Left lobe of liver (tissue), 2 donors: ENCODE data around the gene GABRG2. TPM values are rescaled to one million over a fixed set of nuclear protein-coding genes. Genes with fewer than 3 reads are reported as not detected.
"Not testable (repeated sequence)": the region's sequence is repeated elsewhere in the genome, so short reads cannot be mapped to it uniquely, and the experiment has no call there.

Experiments
- ATAC-seq: fragments of 200-7000 bp; cut with Tn5 transposase; one replicate; pipeline ENCODE4 v1.9.1; 2020; ENCODE audit warnings: mild to moderate bottlenecking, moderate library complexity
- DNase-seq: peaks from one replicate; pipeline ENCODE4 v3.0.0-alpha.2; 2020; ENCODE audit warnings: low spot score
- total RNA-seq: library from RNA; stranded (reverse); gene quantifications from one replicate; pipeline ENCODE4 v1.2.1, GENCODE V29; 2021
- donor health status: DM: no; HTN: no; CAD: no; lungs with moderate emphysema.
- donor health status: DM: no; HTN: yes; CAD: no.

Gene GABRG2
- not detected for total RNA-seq

DNA sequence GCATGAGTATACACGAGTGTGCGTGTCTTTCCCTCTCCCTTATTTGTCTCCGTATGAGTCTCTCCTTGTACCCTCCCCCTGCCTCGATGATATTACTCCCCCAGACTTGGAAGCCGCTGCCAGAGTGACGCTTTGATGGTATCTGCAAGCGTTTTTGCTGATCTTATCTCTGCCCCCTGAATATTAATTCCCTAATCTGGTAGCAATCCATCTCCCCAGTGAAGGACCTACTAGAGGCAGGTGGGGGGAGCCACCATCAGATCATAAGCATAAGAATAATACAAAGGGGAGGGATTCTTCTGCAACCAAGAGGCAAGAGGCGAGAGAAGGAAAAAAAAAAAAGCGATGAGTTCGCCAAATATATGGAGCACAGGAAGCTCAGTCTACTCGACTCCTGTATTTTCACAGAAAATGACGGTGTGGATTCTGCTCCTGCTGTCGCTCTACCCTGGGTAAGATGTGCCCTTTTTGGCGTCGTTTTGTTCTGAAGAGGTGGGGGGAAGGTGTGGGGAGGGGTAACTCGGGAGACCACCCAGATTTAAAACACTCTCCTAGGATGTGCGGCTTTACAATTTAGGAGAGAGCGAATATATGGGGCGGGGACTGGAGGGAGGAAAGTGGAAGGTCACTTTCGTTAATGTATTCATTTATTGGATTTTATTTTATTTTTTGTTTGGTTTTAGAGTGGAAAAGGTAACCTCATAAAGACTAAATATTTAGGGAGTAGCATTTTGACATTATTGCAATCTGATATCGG is at the start of gene GABRG2:
TSS of gene GABRG2 (plus strand) at position 119 of the 757 bp plus-strand sequence. CDS start at position 346, 227 bp downstream.
- ATAC-seq (no peak), DNase-seq (no peak)

DNA sequence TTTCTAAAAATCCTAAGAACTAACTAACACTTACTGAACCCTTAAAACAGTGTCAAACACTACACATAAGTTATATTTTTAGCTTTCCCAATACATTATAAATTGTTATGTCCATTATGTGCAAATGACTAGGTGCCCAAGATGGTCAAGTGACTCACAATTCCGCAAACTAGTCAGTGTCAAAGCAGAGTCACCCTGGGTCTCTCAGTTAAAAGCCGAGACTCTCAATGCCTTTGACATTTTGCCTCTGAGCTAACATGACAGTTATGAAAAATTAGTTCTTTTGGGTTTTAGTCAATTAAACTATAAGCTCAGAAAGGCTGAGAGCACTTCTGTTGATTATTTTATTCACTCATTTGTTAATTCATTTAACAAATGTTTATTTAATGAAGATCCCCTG is 42.3 kb upstream of the GABRG2 start:
- DNase-seq (no peak), ATAC-seq (no peak)

DNA sequence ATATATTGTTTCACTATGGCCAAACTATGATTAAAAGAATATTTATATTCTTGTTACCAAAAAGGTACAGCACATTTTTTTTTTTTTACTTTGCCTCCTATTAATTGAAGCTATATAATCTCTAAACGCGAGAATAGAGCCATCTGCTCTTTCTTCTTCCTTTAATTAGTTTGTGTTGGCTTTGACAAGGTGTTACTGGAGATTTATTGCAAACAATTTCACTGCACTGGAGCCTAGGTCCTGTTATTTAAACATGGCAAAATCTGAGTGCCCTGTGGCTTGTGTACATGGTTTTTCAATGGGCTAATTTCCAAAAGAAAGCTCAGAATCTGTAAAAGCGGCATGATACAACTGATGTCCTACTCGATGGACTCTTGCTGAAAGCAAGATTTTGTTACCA is 40.8 kb upstream of the GABRG2 start:
- no peak for DNase-seq
- ATAC-seq = no peak

DNA sequence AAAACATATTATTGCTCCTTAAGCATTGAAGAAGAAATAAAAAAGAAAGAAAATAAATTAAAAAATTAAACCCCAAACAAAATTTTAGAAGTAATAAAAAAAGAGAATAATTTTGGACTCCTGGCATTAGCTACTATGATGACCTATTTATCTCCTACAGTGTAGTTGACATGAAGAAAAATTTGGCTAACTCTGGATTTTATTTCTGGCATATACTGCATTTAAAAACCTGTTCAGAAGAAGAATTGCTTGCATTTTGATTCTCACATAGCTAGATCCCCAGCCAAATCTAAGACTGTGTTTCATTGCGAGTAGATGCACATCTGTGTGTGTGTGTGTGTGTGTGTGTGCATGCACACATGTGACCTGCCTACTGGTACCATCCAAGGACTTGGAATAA is 30.1 kb upstream of the GABRG2 start:
- no peak for ATAC-seq
- DNase-seq = no peak

DNA sequence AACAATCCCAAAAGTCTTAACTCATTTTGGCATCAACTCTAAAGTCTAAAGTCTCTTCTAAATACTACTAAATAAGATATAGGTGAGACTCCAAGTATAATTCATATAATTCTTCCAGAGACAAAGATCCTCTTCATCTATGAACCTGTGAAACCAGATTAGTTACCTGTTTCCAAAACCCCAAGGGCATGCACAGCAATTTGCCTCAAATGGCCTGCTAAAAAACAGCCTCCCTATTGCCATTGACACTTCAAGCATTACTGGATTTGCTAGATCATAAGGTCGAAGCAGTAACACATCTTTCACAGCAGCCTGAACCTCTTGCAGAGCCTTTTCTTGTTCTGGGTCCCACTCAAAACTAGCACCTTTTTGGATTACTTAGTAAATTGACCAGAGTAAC is 20.3 kb upstream of the GABRG2 start:
- DNase-seq (no peak), ATAC-seq (no peak)

DNA sequence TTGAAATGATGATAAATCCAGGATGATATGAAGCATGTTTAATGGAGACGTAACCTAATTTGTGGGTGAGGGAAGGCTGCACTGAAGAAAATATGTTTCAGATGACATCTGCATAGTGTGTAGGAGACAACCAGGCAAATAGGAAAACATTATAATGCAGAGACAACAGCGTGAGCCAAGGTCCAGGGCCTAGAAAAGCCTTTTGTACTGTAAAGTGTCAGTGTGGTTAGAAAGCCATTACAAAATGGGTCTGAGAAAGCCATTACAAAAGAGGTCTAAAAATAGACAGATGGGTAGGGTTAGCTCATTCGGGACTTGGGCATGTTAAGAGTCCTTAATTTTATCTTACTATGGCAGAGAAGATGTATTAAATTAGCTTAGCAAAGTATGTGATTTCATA is 14.9 kb upstream of the GABRG2 start:
- ATAC-seq (no peak), DNase-seq (no peak)

DNA sequence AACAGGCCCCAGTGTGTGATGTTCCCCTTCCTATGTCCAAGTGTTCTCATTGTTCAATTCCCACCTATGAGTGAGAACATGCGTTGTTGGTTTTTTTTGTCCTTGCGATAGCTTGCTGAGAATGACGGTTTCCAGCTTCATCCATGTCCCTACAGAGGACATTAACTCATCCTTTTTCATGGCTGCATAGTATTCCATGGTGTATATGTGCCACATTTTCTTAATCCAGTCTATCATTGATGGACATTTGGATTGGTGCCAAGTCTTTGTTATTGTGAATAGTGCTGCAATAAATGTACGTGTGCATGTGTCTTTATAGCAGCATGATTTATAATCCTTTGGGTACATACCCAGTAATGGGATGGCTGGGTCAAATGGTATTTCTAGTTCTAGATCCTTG is 12.5 kb upstream of the GABRG2 start:
- ATAC-seq, DNase-seq: not testable (repeated sequence)

DNA sequence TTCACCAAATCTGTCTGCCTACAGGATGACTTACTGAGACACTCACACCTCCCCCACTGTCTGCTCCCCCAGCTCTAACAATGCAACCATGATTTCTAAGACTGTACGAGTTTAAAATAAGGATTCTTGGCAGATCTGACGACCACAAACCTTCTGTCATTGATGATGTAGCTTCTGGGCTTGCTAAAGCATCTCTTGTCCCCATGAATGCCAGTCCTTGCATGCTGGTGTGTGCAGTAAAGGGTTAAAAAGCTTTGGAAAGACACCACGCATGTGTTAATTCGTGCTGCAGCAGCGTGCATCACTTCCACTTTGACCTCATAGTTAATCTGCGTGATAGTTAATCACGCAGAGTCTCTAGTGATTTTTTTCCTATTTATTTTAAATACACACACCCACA is 411 bp upstream of the GABRG2 start:
- DNase-seq = no peak
- ATAC-seq = no peak

DNA sequence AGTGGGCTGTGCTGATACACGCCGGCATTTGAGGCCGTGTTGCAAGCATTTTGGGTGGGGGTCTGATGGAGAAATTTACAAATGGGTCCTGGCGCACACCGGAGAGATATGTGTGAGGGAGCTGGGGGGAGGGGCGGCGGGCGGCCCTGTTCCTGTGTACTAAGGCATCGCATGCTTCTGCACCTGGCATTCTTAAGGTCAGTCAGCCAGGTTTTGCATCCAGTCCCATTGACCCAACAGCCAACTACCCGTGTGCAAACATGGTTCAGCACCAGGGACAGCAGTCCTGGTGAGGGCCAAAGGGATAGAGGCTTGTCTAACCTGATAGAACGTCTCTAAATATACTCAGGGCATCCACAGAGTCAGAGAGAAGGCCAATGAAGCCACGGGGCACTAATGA is 839 bp downstream of the GABRG2 start:
- DNase-seq = no peak
- ATAC-seq = peak; percentile 69

DNA sequence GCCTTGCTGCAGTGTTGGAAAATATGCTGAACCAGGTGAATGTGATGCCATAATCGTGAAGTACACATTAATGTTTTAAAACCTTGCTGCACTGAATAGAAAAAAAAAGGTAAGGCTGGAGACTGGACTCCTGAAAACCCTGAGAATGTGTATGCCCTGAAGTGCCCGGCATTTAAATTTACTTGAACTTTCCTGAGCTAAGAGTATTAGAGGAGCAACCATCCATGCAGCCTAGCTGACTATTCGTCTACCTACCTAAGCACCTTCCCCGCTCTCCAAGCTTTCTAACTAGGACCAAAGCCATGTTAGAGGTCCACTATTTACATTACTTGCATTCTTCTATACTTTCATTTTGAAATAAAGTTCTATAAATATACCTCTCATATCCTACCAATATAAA is 1.4 kb downstream of the GABRG2 start:
- DNase-seq (no peak), ATAC-seq (no peak)

DNA sequence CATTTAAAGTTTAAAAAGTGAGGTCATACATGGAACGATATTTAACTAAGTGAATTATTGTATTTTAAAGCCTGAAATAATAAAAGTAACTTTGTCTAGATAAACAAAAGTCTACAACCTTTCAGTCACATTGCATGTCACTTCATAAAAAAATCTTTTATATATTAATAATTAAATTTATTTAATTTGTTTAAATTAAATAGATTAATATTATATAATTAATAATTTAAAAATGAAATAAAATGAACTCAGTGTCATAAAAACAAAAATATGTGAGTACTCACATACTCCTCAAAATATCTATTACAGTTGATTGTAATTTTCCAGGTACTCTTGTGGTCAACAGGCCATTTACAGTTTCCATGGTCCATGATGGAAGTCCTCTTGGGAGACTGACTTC is 11.2 kb downstream of the GABRG2 start:
- no peak for ATAC-seq
- DNase-seq = no peak

DNA sequence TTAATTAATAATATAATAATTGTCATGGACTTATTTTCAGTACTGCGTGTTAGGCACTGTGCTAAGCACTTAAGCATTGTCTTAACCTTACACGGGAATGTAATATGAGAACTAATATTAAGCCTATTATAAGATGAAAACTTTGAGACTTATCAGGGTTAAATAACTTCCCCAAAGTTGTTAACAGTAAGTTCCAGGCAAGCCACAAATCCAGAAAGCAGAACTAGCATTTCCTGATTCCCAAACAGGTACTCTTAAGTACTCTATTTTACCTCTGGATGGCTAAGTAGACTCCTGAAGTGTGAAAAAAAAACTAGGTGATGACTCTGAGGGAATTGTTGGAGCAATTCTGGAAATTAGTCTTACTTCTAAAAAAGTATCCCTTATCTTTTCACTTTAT is 23.8 kb downstream of the GABRG2 start:
- ATAC-seq (no peak), DNase-seq (no peak)

DNA sequence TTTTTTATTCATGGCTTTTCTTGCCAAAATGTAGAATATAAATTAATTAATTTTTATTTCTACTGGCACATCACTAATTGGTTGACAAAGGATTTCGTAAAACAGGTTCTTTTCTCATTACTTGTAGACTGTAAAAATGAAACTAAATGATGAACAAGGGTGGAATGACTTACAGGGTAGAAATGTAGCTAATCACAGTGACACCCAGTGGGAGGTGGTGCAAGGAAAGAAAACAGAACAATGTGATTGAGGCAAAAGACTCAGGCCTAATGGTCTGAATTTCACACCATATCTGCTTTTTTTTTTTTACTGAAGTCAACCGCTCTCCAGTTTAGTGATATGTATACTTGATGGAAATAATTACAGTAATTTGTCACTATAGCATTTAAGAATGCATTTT is 28.9 kb downstream of the GABRG2 start:
- no peak for ATAC-seq
- no peak for DNase-seq

DNA sequence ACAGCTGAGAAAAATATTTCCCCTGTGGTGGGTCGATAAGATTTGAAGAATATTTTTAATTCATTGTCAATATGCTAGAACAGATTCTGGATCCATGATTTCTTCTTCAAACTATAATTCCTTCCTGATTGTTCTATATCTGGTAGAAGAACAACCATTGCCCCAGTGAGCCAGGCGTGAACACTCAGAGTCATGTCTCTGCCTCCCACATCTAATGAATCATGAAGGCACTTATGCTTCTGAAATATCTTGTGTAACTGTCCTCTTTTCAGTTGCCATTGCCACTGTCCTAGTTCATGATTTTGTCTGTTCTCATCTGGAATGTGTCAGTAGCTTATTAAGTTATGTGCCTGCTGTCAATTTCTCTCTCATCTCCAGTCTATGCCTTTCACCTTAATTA is 40.0 kb downstream of the GABRG2 start:
- DNase-seq (no peak), ATAC-seq (no peak)

DNA sequence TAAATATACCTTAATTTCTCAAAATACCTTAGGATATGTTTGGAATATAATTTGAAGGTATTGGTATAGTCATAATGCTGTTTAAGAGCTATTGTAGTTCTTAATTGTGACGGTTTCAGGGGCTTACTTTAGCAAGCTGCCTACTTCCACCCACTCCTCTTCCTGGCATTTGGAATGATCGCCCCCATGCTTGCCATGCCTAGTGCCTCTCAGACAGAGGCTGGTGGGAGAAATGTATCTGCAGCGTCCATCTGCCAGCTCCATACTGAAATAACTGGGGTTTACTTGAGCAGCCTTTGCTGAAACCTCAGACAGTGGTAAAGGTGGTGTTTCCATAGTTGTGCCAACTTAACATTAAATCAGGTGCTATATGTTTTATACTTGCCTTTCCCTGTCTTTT is 52.2 kb downstream of the GABRG2 start:
- ATAC-seq = no peak
- no peak for DNase-seq

DNA sequence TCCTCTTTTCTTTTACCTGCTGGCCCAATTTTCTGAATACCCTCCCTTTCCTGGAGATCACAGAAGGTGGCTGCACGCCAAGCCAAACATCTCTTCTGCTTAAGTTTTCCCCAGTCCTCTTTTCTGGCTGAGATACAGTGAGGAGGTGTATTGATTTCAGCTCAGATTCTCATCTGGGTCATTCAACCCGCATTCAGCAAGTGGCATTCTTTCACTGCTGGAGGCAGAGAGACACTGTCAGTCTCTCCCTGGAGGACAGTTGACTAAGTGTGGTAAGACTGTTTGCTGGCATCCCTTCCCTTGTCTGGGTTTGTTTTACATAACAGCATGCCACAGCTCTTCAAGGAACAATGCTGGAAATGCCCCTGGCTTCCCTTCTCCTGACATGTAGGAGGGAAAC is 60.5 kb downstream of the GABRG2 start:
- ATAC-seq (no peak), DNase-seq (no peak)

DNA sequence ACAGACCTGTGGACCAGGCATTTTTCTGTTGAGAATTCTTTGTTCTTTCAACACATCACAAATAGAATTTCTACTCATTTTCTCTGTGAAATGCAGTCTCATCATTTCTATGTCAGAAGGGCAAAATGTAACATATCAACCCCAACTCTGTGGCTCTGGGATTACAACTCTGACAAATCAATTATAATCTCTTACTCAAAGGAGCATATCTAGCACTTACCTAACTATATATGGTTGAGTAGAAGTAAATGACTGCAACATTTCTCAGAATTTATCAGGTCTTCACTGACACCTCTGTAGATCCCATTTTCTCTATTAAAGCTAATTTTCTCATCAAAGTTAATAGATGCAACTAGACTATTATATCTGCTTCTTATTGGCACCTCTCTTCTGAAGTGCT is 64.8 kb downstream of the GABRG2 start:
- ATAC-seq (no peak), DNase-seq (no peak)

DNA sequence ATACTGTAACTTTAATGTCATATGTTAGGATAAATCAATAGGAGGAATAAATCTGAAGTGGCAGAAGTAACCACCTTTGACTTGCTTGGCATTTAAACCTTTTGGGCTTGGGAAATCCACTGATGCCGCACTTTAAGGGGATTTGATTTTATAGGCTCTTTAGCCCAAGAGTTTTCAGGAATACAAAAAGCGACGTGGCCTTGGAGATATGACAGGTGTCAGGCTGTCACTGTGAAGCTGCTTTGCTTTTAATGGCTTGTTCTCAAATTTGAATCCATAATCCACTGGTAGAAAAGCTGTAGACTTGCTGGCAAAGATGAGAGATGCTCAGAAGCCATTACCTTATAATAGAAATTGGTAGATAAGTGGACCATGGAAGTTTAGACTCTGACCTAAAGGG is 71.6 kb downstream of the GABRG2 start:
- no peak for DNase-seq
- no peak for ATAC-seq

DNA sequence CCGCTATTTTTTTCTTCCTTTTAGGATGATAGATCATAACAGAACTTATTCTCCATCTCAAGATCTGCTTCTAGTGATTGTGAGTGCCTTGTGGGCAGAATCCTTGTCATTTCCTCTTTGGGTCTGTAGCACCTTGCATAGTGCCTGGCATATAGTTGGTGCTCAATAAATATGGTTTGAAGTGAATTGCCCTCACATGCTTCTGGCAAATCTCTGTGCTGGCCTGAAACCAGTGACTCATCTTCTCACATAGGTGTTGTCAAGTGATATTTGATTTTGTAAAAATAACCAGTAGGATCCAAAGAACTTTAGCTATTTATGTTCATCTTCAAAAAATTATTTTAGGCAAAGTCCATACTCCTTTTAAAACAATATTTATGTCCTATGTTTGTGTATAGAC is 86.7 kb downstream of the GABRG2 start:
- ATAC-seq = no peak

DNA sequence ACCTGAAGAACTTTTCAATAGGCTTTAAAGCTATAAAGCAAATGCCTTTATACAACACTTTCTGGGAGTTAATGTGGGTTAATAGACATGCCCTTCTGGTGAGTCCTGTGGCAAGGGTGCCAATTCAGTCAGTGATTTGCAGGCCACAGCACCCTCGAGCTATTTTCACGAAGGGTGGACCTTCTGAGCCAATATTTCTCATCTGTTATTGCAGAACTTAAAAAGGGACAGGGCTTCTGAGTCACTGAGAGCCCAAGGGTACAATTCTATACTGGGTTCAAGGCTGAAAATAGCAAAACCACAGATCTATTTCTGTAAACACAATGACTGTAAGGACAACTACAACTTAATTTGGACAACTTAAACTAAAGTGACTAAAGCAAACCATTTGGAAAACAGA is 92.8 kb downstream of the GABRG2 start:
- DNase-seq (no peak), ATAC-seq (no peak)

More for the DNA sequence above, 86.7 kb downstream of the GABRG2 start:
- DNase-seq = no peak

DNA sequence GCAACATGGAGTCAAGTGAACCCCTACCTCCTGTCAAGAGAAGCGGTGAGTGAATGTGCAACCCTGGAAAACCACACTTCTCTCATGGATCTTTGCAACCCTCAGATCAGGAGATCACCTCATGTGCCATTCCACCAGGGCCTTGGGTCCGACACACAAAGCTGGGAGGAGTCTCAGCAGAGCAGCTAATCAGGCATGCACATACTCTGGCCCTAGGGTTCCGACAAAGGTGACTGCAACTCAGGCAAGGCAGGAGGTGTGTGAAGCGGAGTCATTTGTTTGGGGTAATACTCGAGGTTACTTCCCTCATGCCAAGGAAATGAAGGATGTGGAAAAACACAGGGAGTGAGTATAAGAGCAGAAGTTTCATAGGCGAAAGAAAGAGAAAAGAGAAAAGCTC is 96.1 kb downstream of the GABRG2 start:
- DNase-seq = no peak
- no peak for ATAC-seq

DNA sequence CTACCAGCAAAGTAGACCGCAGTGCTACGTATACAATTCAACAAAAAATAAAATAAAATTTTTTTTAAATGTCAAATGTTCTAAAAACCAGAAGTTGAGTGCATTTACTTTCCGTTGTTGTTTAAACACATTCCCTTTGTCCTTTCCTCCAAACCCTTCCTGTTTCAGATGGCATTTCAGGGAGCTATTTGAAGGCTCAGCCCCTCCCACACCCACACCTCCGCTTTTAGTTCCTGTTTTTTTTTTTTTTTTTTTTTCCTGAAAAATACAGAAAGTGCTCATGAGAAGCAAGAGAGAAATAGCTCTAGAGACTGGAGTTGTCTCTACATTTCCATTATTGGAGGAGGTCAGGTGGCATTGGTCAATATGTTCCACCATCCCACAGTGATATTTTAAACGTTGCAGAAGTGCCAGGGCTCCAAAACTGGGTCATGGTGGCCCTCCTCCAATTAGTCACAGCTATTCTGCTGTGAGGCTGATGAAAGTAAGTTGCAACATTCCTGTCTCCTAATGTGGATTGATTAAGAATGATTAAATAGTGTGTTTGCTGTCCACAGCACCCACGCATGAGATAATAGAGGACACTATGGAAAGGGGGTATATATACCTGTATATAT is 106.9 kb downstream of the GABRG2 start:
- DNase-seq (no peak), ATAC-seq (no peak)

DNA sequence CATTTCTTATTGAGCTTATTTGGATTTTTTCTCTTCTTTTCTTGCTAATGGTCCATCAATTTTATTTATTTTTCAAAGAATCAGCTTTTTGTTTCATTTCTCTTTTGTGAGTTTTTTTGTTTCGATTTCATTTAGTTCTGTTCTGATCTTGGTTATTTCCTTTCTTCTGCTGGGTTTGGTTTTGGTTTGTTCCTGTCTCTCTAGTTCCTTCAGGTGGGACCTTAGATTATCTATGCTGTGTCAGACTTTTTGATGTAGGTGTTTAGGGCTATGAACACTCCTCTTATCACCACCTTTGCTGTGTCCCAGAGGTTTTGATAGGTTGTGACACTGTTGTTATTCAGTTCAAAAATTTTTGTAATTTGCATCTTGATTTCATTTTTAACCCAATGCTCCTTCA is 119.8 kb downstream of the GABRG2 start:
- no peak for ATAC-seq
- DNase-seq = no peak
